ENCODE data around the gene LYL1.

LYL1 gene

DNA sequence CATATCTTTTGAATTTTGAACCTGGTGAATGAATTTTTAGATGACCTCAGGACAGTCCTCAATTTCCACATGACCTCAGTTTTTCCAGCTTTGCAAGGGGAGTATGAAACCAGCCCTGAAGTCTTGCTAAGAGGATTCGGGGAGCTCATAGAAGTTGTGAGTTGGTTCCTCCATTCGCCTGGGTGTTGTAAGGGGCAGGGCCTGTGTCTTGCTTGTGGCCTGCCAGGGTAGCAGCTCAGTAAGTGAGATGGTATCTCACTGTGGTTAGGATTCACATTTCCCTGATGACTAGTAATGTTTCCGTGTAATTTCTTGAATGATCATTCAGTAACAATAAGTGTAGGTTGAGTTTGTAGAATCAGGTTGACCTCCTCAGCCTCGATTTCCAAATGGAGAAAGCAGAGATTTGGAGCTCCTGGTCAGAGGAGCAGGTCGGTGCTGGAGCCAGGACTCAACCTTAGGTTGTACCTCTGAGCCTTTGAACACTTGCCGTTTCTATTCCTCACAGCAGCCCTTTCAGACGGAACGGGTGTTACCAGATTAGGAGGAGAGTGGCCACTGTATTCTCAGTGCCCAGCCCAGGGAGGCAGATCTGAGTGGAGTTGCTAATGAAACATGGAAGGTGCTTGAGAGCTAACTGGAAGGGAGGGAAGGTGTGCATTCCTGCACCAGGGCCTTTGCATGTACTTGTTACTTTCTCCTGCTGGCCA, 30.0 kb upstream of the LYL1 start:
- TF ChIP-seq, protein P1, sequence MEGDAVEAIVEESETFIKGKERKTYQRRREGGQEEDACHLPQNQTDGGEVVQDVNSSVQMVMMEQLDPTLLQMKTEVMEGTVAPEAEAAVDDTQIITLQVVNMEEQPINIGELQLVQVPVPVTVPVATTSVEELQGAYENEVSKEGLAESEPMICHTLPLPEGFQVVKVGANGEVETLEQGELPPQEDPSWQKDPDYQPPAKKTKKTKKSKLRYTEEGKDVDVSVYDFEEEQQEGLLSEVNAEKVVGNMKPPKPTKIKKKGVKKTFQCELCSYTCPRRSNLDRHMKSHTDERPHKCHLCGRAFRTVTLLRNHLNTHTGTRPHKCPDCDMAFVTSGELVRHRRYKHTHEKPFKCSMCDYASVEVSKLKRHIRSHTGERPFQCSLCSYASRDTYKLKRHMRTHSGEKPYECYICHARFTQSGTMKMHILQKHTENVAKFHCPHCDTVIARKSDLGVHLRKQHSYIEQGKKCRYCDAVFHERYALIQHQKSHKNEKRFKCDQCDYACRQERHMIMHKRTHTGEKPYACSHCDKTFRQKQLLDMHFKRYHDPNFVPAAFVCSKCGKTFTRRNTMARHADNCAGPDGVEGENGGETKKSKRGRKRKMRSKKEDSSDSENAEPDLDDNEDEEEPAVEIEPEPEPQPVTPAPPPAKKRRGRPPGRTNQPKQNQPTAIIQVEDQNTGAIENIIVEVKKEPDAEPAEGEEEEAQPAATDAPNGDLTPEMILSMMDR (IDR thresholded peaks at IDR 0.05): no peak

GRCh38 chr19:13130886-13131490, 28.3 kb upstream of the LYL1 start:
- TF ChIP-seq, protein P1 (IDR thresholded peaks at IDR 0.05): no peak

DNA sequence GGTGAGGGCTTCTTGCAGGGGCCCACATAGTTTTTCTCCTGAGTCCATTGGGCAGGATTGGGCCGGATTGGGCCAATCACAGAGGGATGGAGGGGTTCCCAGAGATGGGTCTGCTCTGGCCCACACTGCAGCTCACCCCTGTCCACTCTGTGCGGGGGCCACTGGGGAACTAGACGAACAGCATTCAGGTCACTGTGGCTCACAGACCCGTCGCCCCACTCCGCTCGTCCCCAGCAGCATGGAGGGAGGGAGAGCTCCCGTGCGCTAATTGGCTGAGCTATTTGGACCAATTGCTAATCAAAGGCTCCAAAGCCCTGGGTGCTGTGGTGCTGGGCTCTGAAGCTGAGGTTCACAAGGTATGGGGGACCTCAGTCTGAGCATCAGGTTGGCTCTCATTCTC, 26.7 kb upstream of the LYL1 start:
- TF ChIP-seq, protein P1 (IDR thresholded peaks at IDR 0.05): no peak

DNA sequence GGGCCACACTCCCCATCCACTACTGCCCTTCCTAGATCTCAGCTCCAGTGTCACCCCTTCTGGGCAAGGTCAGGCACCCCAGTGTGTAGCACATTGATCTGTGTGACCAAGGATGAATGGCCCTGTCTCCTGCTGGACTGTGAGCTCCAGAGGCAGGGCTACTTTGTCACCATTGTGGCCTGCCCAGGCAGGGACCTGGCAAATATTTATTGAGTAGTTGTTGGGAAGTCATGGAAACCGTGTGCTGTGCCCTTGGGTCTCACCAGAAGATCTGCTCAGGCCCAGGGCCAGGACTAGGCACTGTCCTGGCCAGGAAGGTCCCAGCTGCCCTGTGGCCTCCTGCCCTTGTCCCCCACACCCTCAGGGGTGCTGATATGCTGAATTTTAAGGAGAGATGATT, 25.9 kb upstream of the LYL1 start:
- TF ChIP-seq, protein P1 (IDR thresholded peaks at IDR 0.05): no peak

DNA sequence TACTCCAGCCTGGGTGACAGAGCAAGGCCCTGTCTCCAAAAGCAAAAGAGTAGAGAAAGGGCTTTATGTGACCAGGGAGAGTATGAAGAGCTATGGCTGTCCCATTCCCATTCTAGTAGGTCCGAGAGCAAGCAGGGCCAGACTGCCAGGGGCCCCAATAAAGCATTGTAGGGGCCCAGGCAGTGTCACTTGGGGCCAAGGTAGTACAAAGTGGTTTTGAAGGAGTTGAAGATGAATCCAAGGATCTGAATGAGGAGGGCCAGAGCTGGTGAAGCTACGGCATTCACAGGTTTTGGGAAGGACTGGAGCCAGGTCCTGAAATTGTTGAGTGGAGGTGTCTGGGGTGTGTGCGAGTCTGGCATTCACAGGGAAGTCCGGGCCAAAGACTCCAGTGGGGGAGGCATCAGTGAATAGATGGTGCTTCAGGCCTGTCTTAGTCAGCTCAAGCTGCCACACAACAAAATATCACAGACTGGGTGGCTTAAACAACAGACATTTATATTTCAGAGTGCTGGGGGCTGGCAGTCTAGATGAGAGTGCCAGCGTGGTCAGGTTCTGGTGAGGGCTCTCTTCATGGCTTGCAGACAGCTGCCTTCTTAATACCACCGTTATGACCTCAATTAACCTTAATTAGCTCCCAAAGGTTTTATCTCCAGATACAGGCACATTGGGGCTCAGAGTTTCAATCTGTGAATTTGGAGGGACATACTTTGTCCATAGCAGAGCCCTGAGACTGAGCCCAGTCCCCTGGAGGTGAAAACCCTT, 25.3 kb upstream of the LYL1 start:
- TF ChIP-seq, protein P1 (IDR thresholded peaks at IDR 0.05): no peak

DNA sequence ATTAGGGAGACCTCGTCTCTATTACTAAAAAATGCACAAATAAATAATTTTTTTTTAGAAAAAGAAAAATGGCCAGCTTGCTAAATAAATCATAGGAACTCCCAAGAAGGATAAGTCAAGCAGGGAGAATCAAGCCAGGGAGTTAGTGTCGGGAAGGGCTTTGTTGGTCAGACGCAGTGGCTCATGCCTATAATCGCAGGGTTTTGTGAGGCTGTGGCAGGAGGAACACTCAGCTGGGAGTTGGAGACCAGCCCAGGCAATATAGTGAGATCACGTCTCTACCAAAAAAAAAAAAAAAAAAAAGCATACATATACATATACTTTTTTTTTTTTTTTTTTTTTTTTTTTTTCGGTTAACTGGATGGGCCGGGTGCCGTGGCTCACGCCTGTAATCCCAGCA, 24.4 kb upstream of the LYL1 start:
- TF ChIP-seq, protein P1 (IDR thresholded peaks at IDR 0.05): no peak

DNA sequence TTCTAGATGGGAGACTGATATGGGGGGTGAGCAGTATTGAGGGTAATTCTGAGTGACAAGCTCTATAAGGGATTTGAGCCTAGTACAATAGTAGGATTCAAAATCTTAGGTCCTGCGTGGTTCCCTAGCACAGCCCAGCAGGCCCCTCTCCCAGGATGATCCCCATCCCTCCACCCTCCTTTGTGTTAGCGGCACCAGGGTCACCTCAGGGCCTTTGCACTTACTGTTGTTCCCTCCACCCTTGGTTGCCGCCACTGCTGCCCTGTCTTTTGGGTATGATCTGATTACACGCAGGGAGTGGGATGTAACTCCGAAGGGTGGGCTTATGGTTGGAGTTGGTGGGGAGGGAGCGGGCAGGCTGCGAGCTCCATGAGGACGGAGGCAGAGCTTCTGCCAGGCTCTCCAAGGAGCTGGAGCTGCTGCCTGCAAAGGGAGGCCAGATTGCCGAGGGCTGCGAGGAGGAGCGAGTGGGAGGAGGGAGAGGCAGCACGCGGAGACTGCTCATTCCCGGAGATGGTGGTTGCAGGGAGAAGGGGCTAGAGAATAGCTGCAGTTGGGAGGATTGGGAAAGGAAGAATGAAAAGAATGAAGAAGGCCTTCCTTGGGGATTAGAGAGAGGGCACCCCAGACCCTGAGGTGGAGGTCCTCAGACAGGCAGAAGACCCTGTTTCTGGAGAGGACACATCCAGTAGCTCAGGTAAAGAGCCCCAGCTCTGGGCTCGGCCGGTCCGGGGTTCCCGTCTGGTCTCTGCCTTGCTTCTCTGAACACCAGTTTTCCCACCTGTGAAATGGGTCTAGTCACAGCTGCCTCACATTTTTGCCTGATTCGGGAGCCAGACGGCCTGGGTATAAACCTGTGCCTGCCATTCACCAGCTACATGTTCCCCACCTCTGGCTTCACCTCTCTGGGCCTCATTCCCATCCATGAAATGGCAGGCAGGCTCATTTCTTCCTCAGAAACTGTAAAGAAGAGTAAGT, 20.6 kb upstream of the LYL1 start:
- TF ChIP-seq, protein P1 (IDR thresholded peaks at IDR 0.05): no peak

All from LNCAP (cell line).